Raji (cell line): Measurements from ENCODE around the gene PTPRG.

Experiments
- POLR2A ChIP-seq: IDR thresholded peaks from 2 replicates; pipeline ENCODE4 v1.6.1; 2011; ENCODE audit warnings: low read depth, low read length, control low read depth; ENCODE audit not compliant: insufficient read depth

The PTPRG gene

GRCh38 chr3:61572879-61573278, 11.5 kb downstream of the PTPRG start:
- TF ChIP-seq POLR2A, result no peak

GRCh38 chr3:61573441-61573840, 12.1 kb downstream of the PTPRG start:
- no peak for TF ChIP-seq POLR2A

DNA sequence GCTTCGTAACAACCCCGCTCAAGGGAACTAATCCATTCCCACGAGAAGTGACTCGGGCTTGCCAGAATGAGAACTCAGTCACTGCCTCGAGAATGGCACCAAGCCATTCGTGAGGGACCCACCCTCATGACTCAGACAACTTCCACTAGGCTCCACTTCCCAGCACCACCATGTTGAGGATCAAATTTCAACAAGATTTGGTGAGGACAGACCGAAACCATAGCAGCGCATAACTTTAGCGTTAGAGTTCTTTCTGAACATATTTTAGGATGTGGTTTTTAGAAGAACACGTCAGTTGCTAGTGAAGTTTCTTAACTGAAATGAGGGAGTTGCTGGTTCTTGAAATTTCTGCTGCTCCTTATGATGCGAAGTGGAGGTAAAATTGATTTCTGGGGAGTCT, 13.5 kb downstream of the PTPRG start:
- no peak for TF ChIP-seq POLR2A

DNA sequence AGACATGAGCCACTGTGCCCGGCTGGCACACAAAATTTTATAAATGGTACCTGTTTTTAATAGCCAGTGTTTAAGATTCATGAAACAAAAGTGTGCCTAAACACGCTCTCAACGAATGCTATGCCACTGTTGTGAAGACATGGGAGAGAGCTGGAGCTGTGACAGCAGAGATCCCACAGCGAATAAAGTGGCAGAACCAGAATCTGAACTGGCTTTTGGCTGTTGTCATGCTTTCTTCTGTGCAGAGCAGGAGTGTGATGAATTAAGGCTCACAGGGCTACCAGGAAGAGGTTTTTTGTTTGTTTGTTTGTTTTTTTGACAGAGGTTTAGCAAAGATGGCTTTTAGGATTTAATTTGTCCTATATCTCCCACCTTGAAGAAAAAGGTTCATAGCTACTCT, 14.5 kb downstream of the PTPRG start:
- TF ChIP-seq POLR2A, result no peak

GRCh38 chr3:61577760-61578159, 16.4 kb downstream of the PTPRG start:
- TF ChIP-seq POLR2A, result no peak

GRCh38 chr3:61578667-61579367, 17.4 kb downstream of the PTPRG start:
- TF ChIP-seq POLR2A, result no peak

DNA sequence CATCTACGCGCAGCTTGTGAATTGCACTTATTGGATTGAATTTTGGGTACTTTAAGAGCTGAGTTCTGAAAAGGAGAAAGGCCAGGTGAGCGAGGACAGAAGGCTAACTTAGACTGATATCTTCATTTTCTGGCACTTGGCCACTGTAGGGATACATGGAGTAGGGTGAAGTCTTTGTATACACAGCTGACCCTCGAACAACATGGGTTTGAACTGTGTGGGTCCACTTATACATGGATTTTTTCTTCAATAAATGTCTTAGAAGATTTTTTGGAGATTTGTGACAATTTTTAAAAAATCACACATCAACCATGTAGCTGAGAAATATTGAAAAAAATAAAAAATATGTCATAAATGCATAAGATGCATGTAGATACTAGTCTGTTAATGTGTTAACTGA, 18.3 kb downstream of the PTPRG start:
- no peak for TF ChIP-seq POLR2A

DNA sequence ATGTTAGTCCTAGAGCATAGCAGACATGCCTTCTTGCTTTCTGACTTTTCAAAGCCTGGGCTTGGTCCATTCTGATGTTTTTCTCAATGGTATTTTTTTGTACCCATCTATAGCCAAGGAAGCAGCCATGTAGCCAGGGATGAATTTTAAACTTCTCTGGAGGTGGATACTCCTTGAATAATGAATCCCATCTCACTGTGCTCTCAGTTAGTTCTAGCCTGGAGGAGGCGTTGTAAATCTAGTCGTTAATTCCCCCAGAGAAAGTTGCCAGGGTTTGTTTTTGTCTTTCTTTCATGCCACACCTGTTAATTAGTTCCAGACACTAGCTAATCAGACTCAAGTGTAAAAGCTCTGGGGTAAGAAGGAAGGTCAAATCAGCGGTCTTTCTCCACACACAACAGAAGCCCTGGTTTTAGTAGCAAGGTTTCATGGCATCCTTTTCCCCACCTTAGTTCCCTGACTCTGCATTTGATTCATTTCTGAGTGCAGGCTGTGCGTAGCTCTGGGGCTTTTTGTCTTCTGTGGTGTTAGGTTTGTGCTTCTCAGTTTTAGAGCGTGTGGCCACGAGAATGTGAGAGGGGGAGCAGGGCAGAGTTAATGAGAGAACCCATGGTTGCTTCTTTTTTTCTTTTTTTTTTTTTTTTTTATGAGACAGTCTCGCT, 19.7 kb downstream of the PTPRG start:
- TF ChIP-seq POLR2A, result no peak

DNA sequence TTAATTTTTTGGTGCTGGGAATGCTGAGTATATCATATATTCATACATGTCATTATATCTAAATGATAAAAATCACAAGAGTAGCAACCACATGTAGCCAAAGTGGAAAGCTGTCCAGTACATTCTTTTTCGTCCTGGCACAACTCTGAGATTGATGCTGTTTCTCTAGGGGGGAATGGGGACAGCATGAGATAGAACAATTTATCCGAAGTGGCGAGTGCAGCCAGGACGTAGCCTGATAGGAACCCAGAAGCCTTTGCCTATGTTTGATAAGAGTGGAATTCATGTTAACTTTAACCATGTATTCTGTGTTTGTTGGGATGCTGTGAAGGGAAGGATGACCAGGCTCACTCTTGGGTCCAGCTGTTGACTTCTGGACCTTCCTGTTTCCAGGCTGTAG, 20.9 kb downstream of the PTPRG start:
- TF ChIP-seq POLR2A, result no peak

- no peak for TF ChIP-seq POLR2A
These were observed 21.5 kb downstream of the PTPRG start for GRCh38 chr3:61582846-61583245.

DNA sequence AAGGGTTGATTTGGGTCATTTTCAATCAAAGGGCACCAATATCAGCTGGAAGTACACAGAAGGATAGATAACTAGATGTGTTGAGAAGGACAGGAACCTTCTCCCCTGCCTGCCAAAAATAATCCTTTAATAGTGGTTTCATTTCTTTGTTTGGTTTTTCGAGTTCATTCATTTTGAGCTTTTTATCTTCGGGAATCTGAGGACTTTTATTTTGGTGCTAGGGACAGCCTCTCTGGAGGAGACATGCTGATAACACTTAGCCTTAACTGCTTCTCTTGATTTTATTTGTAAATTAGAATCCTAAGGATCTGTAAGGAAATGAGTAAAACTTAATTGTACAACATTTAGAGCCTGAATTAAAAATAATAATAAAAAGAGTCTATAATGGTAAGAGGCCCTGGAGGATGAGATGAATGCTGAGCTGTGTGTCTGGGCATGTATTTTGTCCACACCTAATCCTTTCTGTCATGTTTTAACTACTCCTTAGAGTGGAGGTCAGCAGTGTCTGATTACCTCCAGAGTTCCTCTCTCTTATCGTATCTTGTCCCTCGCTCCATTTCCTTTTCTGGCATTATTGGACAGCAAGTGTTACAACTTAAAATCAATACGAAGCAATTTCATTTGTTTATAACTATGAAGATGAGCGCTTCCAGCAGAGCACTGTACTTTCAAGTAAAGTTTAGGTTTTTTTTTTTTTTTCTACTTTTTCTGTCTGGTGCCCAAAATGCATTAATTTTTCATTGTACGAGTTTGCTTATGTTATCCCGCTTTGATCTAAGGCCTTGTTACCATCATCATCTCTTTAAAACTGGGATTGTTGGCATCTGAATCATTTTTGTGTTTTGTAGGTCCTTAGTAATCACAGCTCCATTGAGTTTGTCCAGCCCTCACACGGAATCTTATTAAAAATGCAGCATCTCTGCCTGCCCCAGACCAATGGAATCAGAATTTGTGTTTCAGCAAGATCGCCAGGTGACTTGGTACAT, 22.8 kb downstream of the PTPRG start:
- no peak for TF ChIP-seq POLR2A

- TF ChIP-seq POLR2A, result no peak
These were observed 28.5 kb downstream of the PTPRG start for GRCh38 chr3:61589856-61590255.

DNA sequence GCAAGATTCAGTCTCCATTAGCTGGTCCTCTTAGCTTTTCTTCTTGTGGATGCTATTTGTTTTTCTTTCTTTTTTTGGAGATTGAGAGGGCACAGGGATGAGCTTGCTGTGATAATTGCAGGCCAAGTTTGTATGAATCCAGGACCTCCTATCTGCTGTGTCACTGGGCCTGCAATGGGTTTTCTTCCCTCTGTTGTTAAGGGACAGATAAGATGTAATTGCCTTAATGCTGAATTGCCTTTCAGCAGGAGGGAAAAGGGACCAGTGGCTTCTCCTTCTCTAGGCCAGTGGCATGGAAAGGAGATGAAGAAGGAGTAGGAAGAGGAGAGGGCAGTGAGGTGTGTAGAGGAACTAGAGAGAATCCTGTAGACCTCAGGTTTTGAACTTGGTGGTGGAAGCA, 29.9 kb downstream of the PTPRG start:
- TF ChIP-seq POLR2A, result no peak

DNA sequence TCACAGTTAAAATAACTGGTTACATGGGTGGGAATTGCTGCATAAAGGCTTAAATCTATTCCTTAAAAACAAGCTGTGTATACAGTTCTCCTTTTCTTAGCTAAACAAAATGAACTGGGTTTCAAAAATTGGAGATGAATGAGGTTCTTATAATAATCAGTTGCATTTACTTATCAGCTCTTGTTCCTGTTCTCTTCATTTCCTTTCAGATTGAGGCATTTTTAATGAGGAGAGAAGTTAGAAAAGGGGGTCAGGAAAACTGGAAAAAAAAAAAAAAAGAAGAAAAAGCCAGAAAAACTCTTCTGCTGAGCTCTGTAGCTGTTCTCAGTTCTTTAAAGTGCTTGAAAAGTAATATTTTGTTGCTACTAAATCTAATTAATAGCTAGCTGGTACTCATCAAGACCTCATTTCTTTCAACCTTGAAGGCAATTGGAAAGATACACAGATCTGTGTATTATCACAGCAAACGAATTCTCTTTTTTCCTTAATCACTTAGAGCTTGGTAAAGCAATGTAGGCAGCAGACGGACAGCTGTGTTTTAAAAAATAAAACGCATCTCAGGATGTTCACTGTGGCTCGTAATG, 32.2 kb downstream of the PTPRG start:
- TF ChIP-seq POLR2A, result no peak

- no peak for TF ChIP-seq POLR2A
These were observed 33.0 kb downstream of the PTPRG start for GRCh38 chr3:61594144-61594963.

DNA sequence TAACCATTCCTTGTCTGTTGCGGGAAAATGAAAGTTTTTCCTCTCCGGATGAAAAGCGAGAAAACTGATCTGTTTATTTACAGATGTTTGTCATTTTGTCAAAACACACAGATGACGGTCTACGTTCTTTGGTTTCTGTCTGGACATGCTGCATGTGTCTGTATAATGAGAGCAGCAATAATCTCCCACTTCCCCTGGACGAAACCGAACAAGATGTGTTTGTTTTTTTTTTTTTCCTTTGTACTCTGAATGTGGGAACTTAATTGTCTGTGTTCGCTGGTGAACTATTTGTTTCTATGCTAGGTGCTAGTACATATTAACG, 33.6 kb downstream of the PTPRG start:
- TF ChIP-seq POLR2A, result no peak
